GM19351 (cell line): ENCODE measurements around the gene DIAPH1.

Experiments
- ATAC-seq: cut with Tn5 transposase; IDR thresholded peaks from one replicate; pipeline ENCODE4 v1.9.1; 2021; ENCODE audit warnings: mild to moderate bottlenecking, moderate library complexity; ENCODE audit not compliant: unreplicated experiment

Gene DIAPH1

DNA sequence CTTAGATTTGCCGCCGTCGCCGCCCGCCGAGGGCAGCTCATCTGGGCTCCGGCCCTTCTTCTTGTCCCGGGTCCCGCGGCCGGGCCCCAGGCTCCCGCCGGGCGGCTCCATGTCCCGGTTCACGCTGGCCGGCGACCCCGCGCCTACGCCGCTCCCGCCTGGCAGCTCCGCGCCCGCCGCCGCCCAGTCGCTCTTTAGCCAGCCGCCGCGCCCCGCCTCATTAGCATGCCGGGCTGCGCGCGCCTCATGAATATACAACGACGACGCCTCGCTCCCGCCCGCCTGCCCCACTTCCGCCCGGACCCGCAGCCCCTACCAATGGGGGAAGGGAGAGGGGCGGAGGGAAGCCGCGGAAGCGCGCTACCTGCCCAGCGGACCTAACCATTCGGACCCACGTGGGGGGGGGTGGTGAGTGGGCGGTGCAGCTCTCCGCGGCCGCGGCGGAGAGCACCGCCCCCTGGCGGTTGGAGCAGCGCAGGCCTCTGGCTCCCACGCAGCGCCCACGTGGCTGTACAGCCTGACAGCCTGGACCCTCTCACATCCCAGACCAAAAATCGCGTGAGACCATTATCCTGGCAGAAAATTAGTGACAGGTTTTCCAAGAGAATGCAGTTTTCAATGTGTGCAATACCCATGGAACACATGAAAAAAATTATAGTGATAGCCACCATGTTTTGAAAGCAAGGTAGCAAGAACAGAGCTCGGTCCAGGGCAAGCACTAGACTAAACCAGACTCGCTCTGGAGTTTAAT, at the start of gene DIAPH1:
Gene DIAPH1 (minus strand): TSS at position 197 of the 751 bp plus-strand sequence. CDS start 86 bp downstream, at position 111.
- peak; percentile 79 for ATAC-seq

- no peak for ATAC-seq
These were observed 47.5 kb upstream of the DIAPH1 start for GRCh38 chr5:141665995-141666940.

DNA sequence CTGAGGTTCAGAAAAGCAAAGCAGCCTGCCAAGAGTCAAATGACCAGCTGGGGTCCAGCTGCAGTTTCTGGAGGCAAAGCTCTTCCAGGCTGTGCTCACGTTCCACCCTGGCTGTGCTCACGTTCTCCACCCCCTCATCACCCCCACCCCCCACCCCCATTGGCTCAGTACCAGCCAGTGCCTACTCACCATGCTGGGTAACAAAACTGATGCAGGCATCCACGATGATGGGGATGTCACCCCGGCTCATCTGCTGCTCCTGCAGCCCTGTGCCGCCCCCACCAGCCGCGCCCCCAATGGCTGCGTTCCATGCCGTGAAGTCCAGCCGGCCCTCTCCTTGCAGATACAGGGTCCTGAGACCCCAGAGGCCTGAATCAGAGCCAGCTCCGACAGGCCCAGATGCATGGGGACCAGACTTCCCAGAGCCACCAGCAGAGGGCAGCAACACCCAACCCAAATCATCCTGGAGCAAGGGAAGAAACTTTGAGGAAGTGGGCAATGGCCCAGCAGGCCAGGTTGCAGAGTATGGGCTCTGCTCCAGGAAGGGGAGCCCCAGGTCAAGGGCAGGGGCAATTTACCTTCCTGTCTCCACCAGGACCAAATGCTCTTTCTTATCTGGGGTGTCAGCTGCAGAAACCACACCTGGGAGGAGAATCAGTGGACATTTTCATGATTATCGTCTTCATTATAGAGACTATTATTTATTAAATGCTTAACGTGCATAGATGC, 46.1 kb upstream of the DIAPH1 start:
- peak; percentile 98 for ATAC-seq

GRCh38 chr5:141663506-141663905, 44.7 kb upstream of the DIAPH1 start:
- no peak for ATAC-seq

GRCh38 chr5:141662028-141662427, 43.2 kb upstream of the DIAPH1 start:
- ATAC-seq, result no peak

DNA sequence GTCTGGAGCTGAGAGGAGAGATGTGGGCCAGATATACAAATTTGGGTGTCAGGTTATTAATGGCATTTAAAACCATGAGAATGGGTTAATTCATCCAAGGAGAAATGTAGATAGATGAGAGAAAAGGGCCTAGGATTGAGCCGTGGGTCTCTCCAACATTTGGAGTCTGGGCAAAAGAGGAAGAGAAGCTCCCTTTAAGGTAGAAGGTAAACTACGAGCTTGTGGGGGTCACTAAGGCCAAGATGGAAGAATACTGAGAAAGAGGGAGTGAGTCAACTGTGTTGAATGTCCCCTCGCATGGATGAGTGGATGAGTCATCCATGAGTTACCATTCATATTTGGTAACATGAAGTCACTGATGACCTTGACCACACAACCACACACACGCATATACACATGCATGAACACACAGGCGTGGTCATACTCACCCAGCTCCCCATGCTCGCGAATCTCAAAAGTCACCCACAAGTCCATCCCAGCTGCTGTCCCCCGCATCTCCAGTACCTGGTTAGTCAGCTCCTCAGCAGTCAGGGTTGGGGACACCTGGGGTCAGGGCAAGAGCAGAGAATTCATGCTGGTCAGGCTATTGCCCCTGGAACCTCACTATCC, 39.2 kb upstream of the DIAPH1 start:
- peak; percentile 90 for ATAC-seq

DNA sequence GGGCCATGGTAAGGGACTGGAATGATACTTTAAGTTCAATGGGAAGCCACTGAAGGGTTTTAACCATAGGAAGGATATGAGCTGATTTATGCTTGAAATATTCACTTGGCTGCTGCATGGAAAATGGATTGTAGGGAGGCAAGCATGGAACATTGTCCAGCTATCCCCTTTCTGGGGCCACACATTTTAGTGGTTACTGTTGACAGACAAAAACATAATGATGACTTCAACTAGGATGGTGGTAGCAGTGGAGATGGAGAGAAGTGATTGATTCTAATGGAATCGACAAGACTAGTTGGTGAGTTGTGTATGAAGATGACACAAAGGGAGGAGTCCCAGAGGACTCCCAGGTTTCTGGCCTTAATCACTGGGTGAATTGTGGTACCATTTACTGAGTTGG, 38.6 kb upstream of the DIAPH1 start:
- ATAC-seq, result no peak

DNA sequence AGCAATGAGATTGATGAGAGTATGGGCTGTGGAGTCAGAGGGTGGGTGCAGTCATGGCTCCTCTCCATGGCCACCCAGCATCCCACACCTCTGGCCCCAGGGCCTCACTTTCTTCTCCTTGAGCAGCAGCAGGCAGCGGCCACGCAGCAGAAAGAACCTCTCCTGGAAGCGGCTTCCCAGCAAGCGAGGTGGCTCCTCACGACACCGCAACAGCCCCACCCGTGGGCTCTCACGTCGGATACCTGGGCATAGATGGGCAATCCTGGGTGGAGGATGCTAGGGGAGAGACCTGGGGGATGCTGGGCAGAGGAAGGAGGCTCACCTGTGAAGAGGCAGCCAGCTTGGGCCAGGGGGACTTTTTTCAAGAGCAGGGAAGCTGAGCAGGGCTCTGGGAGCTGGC, 37.6 kb upstream of the DIAPH1 start:
- ATAC-seq, result no peak

GRCh38 chr5:141655020-141655419, 36.2 kb upstream of the DIAPH1 start:
- ATAC-seq, result no peak

DNA sequence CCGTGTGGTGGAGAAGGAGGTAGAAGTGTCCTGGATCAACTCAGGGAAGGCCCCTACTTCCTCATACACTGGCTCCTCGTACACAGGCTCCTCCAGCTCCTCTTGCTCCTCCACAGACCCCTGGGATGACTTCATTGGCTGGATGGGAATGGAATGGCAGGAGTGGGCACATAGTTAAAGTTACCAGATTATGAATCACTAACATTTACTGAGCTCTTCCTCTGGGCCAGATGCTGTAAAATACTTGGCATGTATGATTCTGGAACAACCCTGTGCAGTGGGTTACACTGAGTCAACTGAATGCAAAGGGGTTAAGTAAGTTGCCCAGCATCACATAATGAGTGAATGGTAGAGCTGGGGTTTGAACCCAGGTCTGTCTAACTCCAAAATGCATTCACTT, 35.5 kb upstream of the DIAPH1 start:
- no peak for ATAC-seq

- no peak for ATAC-seq
These were observed 32.9 kb upstream of the DIAPH1 start for GRCh38 chr5:141651728-141652105.

DNA sequence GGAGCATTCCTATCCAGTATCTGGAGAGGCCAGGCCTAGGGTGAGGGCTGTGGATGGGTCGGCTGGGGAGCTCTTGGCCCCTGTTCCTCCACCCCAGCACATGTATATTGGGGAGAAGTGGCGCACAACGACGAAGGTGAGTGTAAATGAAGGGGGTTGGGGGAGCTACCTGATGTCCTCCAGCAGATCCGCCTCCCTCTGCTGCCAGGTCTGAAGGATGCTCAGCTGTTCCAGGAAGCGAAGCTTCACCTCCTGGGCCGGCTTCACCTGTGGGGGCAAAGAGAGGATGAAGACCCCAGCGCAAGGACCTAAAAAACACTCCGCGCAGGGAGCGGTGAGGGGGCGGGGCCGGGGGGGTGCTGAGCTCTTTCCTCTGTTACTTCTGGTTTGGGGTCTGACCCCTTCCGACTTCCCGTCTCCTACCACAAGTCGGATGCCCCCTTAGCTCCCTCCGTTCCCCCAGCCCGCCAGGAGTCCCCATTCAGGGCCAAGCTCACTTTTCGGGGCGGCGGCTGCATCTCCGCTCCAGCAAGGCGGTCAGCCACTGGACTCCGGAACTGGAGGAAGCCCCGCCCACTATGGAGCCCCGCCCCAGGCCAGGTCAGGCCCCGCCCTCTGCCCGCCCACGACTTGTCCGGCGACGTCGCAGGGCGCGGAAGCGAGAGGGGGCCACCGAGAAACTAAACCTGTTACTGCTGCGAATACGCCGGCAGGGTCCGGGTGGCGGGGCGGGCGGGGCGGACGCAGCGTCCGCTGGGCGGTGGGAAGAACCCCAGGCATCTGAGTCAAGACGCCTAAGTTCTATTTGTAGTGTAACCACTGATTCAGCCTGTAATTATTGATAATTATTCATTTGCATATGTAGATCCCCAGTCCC, 32.3 kb upstream of the DIAPH1 start, which contains the start of gene FCHSD1:
Gene FCHSD1 (minus strand): TSS at position 568 of the 877 bp plus-strand sequence. CDS start 50 bp downstream, at position 518.
- peak; percentile 93 for ATAC-seq

DNA sequence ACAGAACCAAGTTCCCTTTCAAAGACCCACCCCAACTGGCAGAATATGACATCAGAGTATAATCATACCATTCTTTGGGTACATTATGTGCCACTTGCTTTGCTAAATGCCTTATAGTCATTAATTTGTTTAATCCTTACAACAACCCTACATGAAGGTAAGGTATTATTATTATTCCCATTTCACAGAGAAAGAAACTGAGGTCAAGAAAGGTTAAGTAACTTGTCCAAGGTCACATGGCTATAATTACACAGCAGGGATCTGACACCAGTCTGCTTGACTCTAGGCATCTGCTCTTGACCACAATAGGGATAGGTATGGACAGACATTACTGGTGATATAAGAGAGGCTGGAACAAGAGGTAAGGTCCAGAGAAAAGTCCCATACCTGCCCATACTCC, 31.2 kb upstream of the DIAPH1 start:
- ATAC-seq, result no peak

GRCh38 chr5:141649056-141649688, 30.4 kb upstream of the DIAPH1 start:
- no peak for ATAC-seq

- ATAC-seq, result no peak
These were observed 29.1 kb upstream of the DIAPH1 start for GRCh38 chr5:141647851-141648250.

- no peak for ATAC-seq
These were observed 28.4 kb upstream of the DIAPH1 start for GRCh38 chr5:141647242-141647641.

- ATAC-seq, result no peak
These were observed 27.2 kb upstream of the DIAPH1 start for GRCh38 chr5:141646026-141646425.

GRCh38 chr5:141641634-141642267, 23.0 kb upstream of the DIAPH1 start:
- peak; percentile 39 for ATAC-seq

- ATAC-seq, result no peak
These were observed 21.9 kb upstream of the DIAPH1 start for GRCh38 chr5:141640698-141641097.
